ENCODE measurements around the gene SLC25A18. TPM values are rescaled to one million over a fixed set of nuclear protein-coding genes. Genes with fewer than 3 reads are reported as not detected.

The SLC25A18 gene
- total RNA-seq, 1 donor from 2014 or later = 0.27 TPM

DNA sequence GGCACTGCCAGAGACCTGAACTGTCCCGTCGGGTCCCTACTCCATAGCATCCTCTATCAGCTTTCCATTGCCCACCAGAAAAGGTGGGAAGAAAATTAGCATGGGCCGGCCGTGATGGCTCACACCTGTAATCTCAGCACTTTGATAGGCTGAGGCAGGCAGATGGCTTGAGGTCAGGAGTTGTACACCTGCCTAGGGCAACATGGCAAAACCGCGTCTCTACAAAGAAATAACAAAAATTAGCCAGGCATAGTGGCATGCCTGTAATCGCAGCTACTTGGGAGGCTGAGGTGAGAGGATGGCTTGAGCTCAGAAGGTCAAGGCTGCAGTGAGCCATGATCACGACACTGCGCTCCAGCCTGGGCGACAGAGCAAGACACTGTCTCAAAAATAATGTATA, 3.5 kb downstream of the SLC25A18 start:
- Mint-ChIP-seq H3K27me3 (peaks cover 19% of the 10 kb centered on the region), H3K36me3 (ENCODE audit: low read depth) (no peaks in the 10 kb centered on the region), H3K27ac (no peak overlapping the region), H3K4me3 (no peak overlapping the region), H3K9me3 (no peaks in the 10 kb centered on the region), H3K4me1 (no peaks in the 10 kb centered on the region)
- CTCF ChIA-PET = no interaction called here
- ATAC-seq (ENCODE audit: low read depth) = no peak
- DNase-seq = no peak
- TF ChIP-seq, protein P1, sequence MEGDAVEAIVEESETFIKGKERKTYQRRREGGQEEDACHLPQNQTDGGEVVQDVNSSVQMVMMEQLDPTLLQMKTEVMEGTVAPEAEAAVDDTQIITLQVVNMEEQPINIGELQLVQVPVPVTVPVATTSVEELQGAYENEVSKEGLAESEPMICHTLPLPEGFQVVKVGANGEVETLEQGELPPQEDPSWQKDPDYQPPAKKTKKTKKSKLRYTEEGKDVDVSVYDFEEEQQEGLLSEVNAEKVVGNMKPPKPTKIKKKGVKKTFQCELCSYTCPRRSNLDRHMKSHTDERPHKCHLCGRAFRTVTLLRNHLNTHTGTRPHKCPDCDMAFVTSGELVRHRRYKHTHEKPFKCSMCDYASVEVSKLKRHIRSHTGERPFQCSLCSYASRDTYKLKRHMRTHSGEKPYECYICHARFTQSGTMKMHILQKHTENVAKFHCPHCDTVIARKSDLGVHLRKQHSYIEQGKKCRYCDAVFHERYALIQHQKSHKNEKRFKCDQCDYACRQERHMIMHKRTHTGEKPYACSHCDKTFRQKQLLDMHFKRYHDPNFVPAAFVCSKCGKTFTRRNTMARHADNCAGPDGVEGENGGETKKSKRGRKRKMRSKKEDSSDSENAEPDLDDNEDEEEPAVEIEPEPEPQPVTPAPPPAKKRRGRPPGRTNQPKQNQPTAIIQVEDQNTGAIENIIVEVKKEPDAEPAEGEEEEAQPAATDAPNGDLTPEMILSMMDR (IDR thresholded peaks at IDR 0.05) = no peak
- intact Hi-C loops (cut with micrococcal nuclease) = no loop called here
- POLR2A ChIA-PET = no interaction called here

DNA sequence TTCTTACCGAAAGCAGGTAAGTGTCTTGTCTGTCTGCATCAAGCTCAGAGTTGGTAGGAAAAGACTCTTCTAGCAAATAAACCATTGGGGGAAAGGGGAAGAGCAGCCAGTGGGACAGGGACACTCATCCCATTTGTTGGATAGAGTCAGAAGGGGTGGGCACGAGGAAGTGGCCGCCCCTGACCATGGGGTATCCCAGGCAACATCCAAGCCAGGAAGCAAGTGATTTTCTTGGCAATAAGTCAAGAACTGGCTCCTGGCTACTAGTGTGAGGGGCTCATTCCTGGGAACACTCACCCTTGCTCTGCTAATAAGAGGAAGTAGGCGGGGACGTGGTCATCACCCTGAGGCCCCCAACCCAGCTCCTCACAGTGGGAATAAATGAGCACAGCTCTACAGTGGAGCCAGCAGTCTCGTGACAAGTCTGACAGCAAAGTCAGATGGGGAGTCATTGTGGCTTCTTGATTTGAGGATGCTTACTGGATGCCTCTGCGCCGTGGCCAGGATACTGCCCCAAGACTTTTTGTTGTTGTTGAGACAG, 6.7 kb downstream of the SLC25A18 start:
- Mint-ChIP-seq H3K27me3 (peaks cover 14% of the 10 kb centered on the region), H3K9me3 (no peaks in the 10 kb centered on the region), H3K27ac (no peak overlapping the region), H3K4me1 (no peaks in the 10 kb centered on the region), H3K4me3 (no peak overlapping the region), H3K36me3 (ENCODE audit: low read depth) (no peaks in the 10 kb centered on the region)
- no peak for ATAC-seq (ENCODE audit: low read depth)
- intact Hi-C loops (cut with micrococcal nuclease) = no loop called here
- DNase-seq = no peak
- ChIA-PET CTCF (no interaction called here), POLR2A (interaction anchor here (0.6 kb wide), 2 partner anchors 163 to 487 kb away, joined by 4 read pairs; no protein-coding TSS in a partner anchor)
- TF ChIP-seq, protein P1 (IDR thresholded peaks at IDR 0.05) = no peak

DNA sequence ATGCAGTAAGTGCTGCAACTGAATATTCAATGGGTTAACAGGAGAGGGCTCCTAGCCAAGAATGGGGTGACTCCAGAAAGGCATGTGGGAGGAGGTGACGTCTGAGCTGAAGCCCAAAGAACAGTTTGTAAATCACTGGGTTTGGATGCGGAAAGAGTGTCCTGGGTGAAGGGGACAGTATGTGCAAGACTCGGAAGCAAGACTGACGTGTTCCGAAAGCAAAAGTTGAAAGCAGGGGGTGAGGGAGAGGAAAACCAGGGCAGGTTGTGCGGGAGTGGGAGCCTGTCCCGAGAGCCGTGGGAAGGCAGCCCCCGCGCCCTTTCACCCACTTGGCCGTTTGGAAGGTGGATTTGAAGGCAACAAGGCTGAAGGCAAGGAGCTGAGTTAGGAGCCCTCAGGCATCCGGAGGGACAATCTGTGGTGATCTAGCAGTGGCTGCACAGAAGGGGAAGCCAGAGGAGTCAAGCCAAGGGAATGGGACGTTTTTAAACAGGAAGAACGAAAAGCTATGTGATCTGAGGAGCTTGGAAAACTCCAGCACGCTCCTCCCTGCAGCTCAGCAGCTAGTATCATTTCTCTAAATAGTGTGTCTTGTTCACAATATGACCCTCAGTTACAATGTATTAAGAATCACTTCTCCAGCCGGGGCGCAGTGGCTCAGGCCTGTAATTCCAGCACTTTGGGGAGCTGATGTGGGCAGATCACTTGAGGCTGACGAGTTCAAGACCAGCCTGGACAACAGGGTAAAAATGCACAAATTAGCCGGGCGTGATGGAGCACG, 7.7 kb downstream of the SLC25A18 start:
- H3K9me3 Mint-ChIP-seq = no peaks in the 10 kb centered on the region
- ATAC-seq (ENCODE audit: low read depth) = no peak
- intact Hi-C loops (cut with micrococcal nuclease) = no loop called here
- no peak overlapping the region for H3K4me3 Mint-ChIP-seq
- no peaks in the 10 kb centered on the region for H3K36me3 Mint-ChIP-seq (ENCODE audit: low read depth)
- no peak for DNase-seq
- H3K4me1 Mint-ChIP-seq = no peaks in the 10 kb centered on the region
- ChIA-PET CTCF (no interaction called here), POLR2A (interaction anchor here (0.6 kb wide), 1 partner anchor 164 kb away, joined by 4 read pairs; no protein-coding TSS in a partner anchor)
- H3K27ac Mint-ChIP-seq = no peak overlapping the region
- TF ChIP-seq, protein P1 (IDR thresholded peaks at IDR 0.05) = no peak
- H3K27me3 Mint-ChIP-seq = peaks cover 14% of the 10 kb centered on the region

DNA sequence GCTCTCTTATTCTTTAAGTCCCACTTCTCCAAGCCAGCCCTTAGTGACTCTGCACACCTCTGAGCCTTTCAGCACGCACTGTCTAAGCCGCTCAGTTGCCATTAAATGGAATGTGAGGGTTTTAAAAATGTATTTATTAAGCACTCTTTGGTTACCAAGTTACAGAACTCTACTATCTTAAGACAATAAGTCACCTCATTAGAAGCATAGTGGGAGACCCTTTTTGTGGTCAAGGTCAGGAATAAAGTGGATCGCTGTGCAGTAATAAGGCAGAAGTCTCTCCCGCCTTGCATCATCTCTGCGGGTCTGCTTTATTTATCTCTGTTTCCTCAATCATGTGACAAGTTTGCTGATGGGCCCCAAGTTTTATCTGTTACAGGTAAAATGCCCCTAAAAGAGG, 11.9 kb downstream of the SLC25A18 start:
- Mint-ChIP-seq H3K27me3 (peaks cover 13% of the 10 kb centered on the region), H3K4me3 (no peak overlapping the region), H3K27ac (no peak overlapping the region), H3K4me1 (no peaks in the 10 kb centered on the region), H3K36me3 (ENCODE audit: low read depth) (no peaks in the 10 kb centered on the region), H3K9me3 (no peaks in the 10 kb centered on the region)
- TF ChIP-seq, protein P1 (IDR thresholded peaks at IDR 0.05) = no peak
- ATAC-seq (ENCODE audit: low read depth) (no peak), DNase-seq (no peak)
- ChIA-PET POLR2A (no interaction called here), CTCF (no interaction called here)
- intact Hi-C loops (cut with micrococcal nuclease) = no loop called here

DNA sequence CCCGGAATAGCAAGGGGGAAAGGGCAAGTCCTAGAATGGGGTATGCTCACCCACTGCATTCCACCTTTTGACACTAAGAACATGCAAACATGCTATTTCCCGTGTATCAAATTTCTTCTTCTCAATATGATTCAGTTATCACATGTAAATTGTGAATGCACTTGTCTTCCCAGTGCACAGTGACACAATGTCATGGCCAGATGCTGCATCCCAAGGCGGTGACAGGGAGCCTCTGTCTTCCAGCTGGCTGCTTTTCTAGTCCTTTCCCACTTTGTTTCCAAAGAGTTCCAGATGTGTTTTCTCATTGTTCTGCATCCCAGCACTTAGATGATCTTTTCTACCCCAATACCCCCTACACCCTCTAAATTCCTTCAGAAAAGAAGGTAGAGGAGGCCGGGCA, 12.4 kb downstream of the SLC25A18 start:
- ATAC-seq (ENCODE audit: low read depth) = no peak
- TF ChIP-seq, protein P1 (IDR thresholded peaks at IDR 0.05) = no peak
- POLR2A ChIA-PET = no interaction called here
- H3K36me3 Mint-ChIP-seq (ENCODE audit: low read depth) = no peaks in the 10 kb centered on the region
- no peak for DNase-seq
- H3K27ac Mint-ChIP-seq = no peak overlapping the region
- peaks cover 9% of the 10 kb centered on the region for H3K27me3 Mint-ChIP-seq
- CTCF ChIA-PET = no interaction called here
- H3K4me1 Mint-ChIP-seq = no peaks in the 10 kb centered on the region
- intact Hi-C loops (cut with micrococcal nuclease) = no loop called here
- no peaks in the 10 kb centered on the region for H3K9me3 Mint-ChIP-seq
- H3K4me3 Mint-ChIP-seq = no peak overlapping the region

Measured in activated B cell treated with CpG ODN at 0.5 μM for 24 hours (primary cell).